ENCODE results near the gene CLSTN2.

The CLSTN2 gene

DNA sequence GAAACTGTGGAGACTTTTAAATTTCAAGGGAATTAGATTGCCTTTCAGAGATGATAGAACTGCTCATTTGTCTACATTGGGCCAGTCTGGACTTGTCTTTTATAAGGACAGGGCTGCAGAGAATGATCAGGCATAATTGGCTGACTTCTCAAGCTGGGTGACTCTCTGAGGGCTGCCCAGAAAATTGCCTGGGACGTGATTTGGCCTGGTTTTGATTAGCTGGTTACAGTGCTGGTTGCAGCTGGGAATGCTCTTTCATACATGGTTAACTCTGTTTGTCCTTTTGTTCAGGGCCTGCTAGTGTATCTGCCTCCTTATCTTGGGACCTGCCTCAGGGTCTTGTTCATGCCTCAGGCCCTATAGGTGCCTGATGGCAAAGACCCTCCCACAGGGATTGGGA lies 245.6 kb downstream of the CLSTN2 start:
- Histone ChIP-seq H2AFZ (ENCODE audit: low read depth, low read length) (no peak overlapping the region), H3K79me1 (replicated peaks; ENCODE audit: low read length, poor library complexity, severe bottlenecking) (no peaks in the 10 kb centered on the region), H4K8ac (ENCODE audit: low read length) (no peak overlapping the region), H3K14ac (ENCODE audit: low read length in 2 of 2) (no peak overlapping the region), H3K27me3 (ENCODE audit: control insufficient read depth in 1 of 2, insufficient read depth in 1 of 2, low read length in 2 of 2) (peaks cover 0 to 3% of the 10 kb centered on the region in 2 experiments), H2BK120ac (ENCODE audit: low read depth, low read length) (no peak overlapping the region), H4K91ac (ENCODE audit: low read length) (no peak overlapping the region), H2BK5ac (ENCODE audit: low read depth, low read length, poor library complexity, severe bottlenecking) (no peak overlapping the region), H3K23ac (ENCODE audit: low read length in 2 of 2) (no peak overlapping the region), H2AK5ac (ENCODE audit: low read length, severe bottlenecking) (no peak overlapping the region), H3K4me2 (ENCODE audit: low read length, poor library complexity, severe bottlenecking) (no peak overlapping the region), H3K9me3 (ENCODE audit: control insufficient read depth, low read length) (no peaks in the 10 kb centered on the region), H3K18ac (ENCODE audit: low read depth in 1 of 2, low read length in 2 of 2) (no peak overlapping the region), H3K9ac (ENCODE audit: low read length) (no peak overlapping the region), H3K36me3 (ENCODE audit: control insufficient read depth in 1 of 2, insufficient read depth in 2 of 2, low read depth in 1 of 2, low read length in 2 of 2) (peaks cover 0 to 4% of the 10 kb centered on the region in 2 experiments), H3K4ac (ENCODE audit: low read depth in 1 of 2, low read length in 2 of 2) (no peak overlapping the region), H2BK15ac (ENCODE audit: low read depth, poor library complexity, severe bottlenecking) (no peak overlapping the region), H2BK12ac (ENCODE audit: low read length in 2 of 2) (no peak overlapping the region), H3K27ac (ENCODE audit: low read length, poor library complexity, severe bottlenecking) (no peak overlapping the region), H3K4me3 (ENCODE audit: insufficient read depth in 1 of 2, low read depth in 1 of 2, low read length in 2 of 2) (no peak overlapping the region), H3K4me1 (ENCODE audit: control insufficient read depth, insufficient read depth, low read depth, low read length) (peaks cover 1% of the 10 kb centered on the region)
- DNase-seq: no peak
- 35% methylated on average over 1 of the region's 1 CpG for WGBS

DNA sequence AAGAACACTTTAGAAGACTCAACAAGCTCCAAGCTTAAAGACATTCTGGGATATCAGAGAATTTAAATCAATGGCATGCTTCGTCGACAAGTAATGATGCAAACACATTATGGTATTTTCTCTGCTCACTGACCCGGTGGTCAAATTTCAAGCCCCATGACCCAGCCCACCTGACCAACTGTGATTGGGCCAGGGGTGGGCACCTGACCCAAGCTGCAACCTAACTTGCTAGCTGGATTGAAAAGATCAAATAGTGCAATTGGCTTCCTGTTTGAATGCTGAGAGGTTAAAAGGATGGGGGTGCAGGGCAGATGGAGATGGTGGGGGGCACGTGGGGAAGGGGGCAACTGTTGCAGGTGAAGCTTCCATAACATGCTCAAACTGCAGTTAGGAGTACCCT lies 250.4 kb downstream of the CLSTN2 start:
- Histone ChIP-seq H3K4me2 (ENCODE audit: low read length, poor library complexity, severe bottlenecking) (no peak overlapping the region), H2BK120ac (ENCODE audit: low read depth, low read length) (no peak overlapping the region), H3K18ac (ENCODE audit: low read depth in 1 of 2, low read length in 2 of 2) (no peak overlapping the region), H3K27ac (ENCODE audit: low read length, poor library complexity, severe bottlenecking) (no peak overlapping the region), H3K14ac (ENCODE audit: low read length in 2 of 2) (no peak overlapping the region), H3K4ac (ENCODE audit: low read depth in 1 of 2, low read length in 2 of 2) (no peak overlapping the region), H3K23ac (ENCODE audit: low read length in 2 of 2) (no peak overlapping the region), H3K4me3 (ENCODE audit: insufficient read depth in 1 of 2, low read depth in 1 of 2, low read length in 2 of 2) (no peak overlapping the region), H4K91ac (ENCODE audit: low read length) (no peak overlapping the region), H3K9me3 (ENCODE audit: control insufficient read depth, low read length) (no peaks in the 10 kb centered on the region), H3K36me3 (ENCODE audit: control insufficient read depth in 1 of 2, insufficient read depth in 2 of 2, low read depth in 1 of 2, low read length in 2 of 2) (peaks cover 0 to 4% of the 10 kb centered on the region in 2 experiments), H2AFZ (ENCODE audit: low read depth, low read length) (no peak overlapping the region), H2BK15ac (ENCODE audit: low read depth, poor library complexity, severe bottlenecking) (no peak overlapping the region), H3K79me1 (replicated peaks; ENCODE audit: low read length, poor library complexity, severe bottlenecking) (no peaks in the 10 kb centered on the region), H2AK5ac (ENCODE audit: low read length, severe bottlenecking) (no peak overlapping the region), H2BK12ac (ENCODE audit: low read length in 2 of 2) (no peak overlapping the region), H2BK5ac (ENCODE audit: low read depth, low read length, poor library complexity, severe bottlenecking) (no peak overlapping the region), H4K8ac (ENCODE audit: low read length) (no peak overlapping the region), H3K27me3 (ENCODE audit: control insufficient read depth in 1 of 2, insufficient read depth in 1 of 2, low read length in 2 of 2) (peaks cover 0 to 3% of the 10 kb centered on the region in 2 experiments), H3K9ac (ENCODE audit: low read length) (no peak overlapping the region), H3K4me1 (ENCODE audit: control insufficient read depth, insufficient read depth, low read depth, low read length) (peaks cover 6% of the 10 kb centered on the region)
- 74% methylated on average over 4 of the region's 4 CpGs for WGBS
- no peak for DNase-seq

DNA sequence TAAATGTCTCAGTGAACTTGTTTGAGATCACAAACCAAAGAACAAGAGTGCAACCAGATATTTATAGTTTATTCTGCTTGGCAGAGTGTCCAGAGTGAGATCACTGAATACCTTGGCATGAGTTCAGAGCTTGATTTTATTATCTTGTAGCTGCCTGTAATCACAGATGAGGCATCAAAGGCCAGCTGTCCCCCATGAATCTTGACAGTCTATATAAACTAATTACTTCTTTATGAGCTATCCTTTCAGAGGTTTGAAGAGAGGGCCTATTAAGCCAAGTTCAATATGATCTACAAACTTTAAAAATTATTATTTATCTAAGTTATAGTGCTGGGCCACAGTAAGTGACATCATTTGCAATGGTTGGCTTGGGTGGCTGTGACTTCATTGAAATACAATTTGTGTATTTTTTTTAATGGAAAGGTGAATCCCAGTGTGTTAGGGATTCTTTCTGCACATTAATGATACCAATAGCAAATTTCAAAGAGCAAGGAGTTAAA lies 251.5 kb downstream of the CLSTN2 start:
- no peak overlapping the region for H2BK120ac ChIP-seq (ENCODE audit: low read depth, low read length)
- H3K79me1 ChIP-seq (replicated peaks; ENCODE audit: low read length, poor library complexity, severe bottlenecking): no peaks in the 10 kb centered on the region
- DNase-seq: no peak
- H4K8ac ChIP-seq (ENCODE audit: low read length): no peak overlapping the region
- no peak overlapping the region for H3K4ac ChIP-seq (ENCODE audit: low read depth in 1 of 2, low read length in 2 of 2)
- peaks cover 6% of the 10 kb centered on the region for H3K4me1 ChIP-seq (ENCODE audit: control insufficient read depth, insufficient read depth, low read depth, low read length)
- no peak overlapping the region for H3K27ac ChIP-seq (ENCODE audit: low read length, poor library complexity, severe bottlenecking)
- H3K18ac ChIP-seq (ENCODE audit: low read depth in 1 of 2, low read length in 2 of 2): no peak overlapping the region
- no peak overlapping the region for H3K14ac ChIP-seq (ENCODE audit: low read length in 2 of 2)
- H3K23ac ChIP-seq (ENCODE audit: low read length in 2 of 2): no peak overlapping the region
- H3K27me3 ChIP-seq (ENCODE audit: control insufficient read depth in 1 of 2, insufficient read depth in 1 of 2, low read length in 2 of 2): peaks cover 0 to 3% of the 10 kb centered on the region in 2 experiments
- no peak overlapping the region for H2BK15ac ChIP-seq (ENCODE audit: low read depth, poor library complexity, severe bottlenecking)
- no peak overlapping the region for H2AFZ ChIP-seq (ENCODE audit: low read depth, low read length)
- no peak overlapping the region for H3K4me3 ChIP-seq (ENCODE audit: insufficient read depth in 1 of 2, low read depth in 1 of 2, low read length in 2 of 2)
- H3K9me3 ChIP-seq (ENCODE audit: control insufficient read depth, low read length): no peaks in the 10 kb centered on the region
- H2AK5ac ChIP-seq (ENCODE audit: low read length, severe bottlenecking): no peak overlapping the region
- H2BK12ac ChIP-seq (ENCODE audit: low read length in 2 of 2): no peak overlapping the region
- H3K36me3 ChIP-seq (ENCODE audit: control insufficient read depth in 1 of 2, insufficient read depth in 2 of 2, low read depth in 1 of 2, low read length in 2 of 2): peaks cover 0 to 4% of the 10 kb centered on the region in 2 experiments
- H3K9ac ChIP-seq (ENCODE audit: low read length): no peak overlapping the region
- H2BK5ac ChIP-seq (ENCODE audit: low read depth, low read length, poor library complexity, severe bottlenecking): no peak overlapping the region
- H4K91ac ChIP-seq (ENCODE audit: low read length): no peak overlapping the region
- peak overlapping the region; percentile 29 for H3K4me2 ChIP-seq (ENCODE audit: low read length, poor library complexity, severe bottlenecking)

DNA sequence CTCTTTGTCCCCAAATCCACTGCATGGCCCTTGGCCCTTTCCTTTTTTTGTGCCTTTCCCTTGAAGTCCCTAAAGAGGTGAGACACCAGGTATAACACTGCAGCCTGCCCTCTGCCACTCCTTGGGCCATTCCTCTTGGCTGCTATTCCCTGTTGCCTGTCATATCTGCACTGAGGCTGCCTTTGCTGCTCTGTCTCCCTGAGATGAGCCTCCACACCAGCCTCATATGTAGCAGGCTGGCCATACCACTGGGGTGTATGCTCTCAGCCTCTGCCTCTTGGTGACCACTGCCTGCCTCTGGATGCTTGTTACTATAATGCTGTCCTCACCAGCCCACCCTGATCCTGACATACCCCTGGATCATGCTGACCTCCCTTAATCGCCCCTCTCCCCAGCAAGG lies 252.0 kb downstream of the CLSTN2 start:
- no peak overlapping the region for H2BK15ac ChIP-seq (ENCODE audit: low read depth, poor library complexity, severe bottlenecking)
- H3K23ac ChIP-seq (ENCODE audit: low read length in 2 of 2): no peak overlapping the region
- H4K91ac ChIP-seq (ENCODE audit: low read length): no peak overlapping the region
- H3K36me3 ChIP-seq (ENCODE audit: control insufficient read depth in 1 of 2, insufficient read depth in 2 of 2, low read depth in 1 of 2, low read length in 2 of 2): peaks cover 0 to 4% of the 10 kb centered on the region in 2 experiments
- WGBS: 14% methylated on average over 1 of the region's 1 CpG
- peaks cover 0 to 3% of the 10 kb centered on the region in 2 experiments for H3K27me3 ChIP-seq (ENCODE audit: control insufficient read depth in 1 of 2, insufficient read depth in 1 of 2, low read length in 2 of 2)
- no peak overlapping the region for H2BK120ac ChIP-seq (ENCODE audit: low read depth, low read length)
- H2AK5ac ChIP-seq (ENCODE audit: low read length, severe bottlenecking): no peak overlapping the region
- no peak overlapping the region for H2AFZ ChIP-seq (ENCODE audit: low read depth, low read length)
- no peak overlapping the region for H3K27ac ChIP-seq (ENCODE audit: low read length, poor library complexity, severe bottlenecking)
- DNase-seq: no peak
- H3K4me1 ChIP-seq (ENCODE audit: control insufficient read depth, insufficient read depth, low read depth, low read length): peaks cover 6% of the 10 kb centered on the region
- H3K18ac ChIP-seq (ENCODE audit: low read depth in 1 of 2, low read length in 2 of 2): no peak overlapping the region
- no peak overlapping the region for H4K8ac ChIP-seq (ENCODE audit: low read length)
- no peak overlapping the region for H3K4ac ChIP-seq (ENCODE audit: low read depth in 1 of 2, low read length in 2 of 2)
- H2BK5ac ChIP-seq (ENCODE audit: low read depth, low read length, poor library complexity, severe bottlenecking): no peak overlapping the region
- no peak overlapping the region for H3K4me2 ChIP-seq (ENCODE audit: low read length, poor library complexity, severe bottlenecking)
- H3K9ac ChIP-seq (ENCODE audit: low read length): no peak overlapping the region
- H3K4me3 ChIP-seq (ENCODE audit: insufficient read depth in 1 of 2, low read depth in 1 of 2, low read length in 2 of 2): no peak overlapping the region
- no peak overlapping the region for H3K14ac ChIP-seq (ENCODE audit: low read length in 2 of 2)
- no peaks in the 10 kb centered on the region for H3K9me3 ChIP-seq (ENCODE audit: control insufficient read depth, low read length)
- no peak overlapping the region for H2BK12ac ChIP-seq (ENCODE audit: low read length in 2 of 2)
- H3K79me1 ChIP-seq (replicated peaks; ENCODE audit: low read length, poor library complexity, severe bottlenecking): no peaks in the 10 kb centered on the region
